Osteocyte (in vitro differentiated cells): ENCODE results near the gene IL1R1. TPM values are rescaled to one million over a fixed set of nuclear protein-coding genes. Genes with fewer than 3 reads are reported as not detected.

Source experiments
- DNase-seq: peaks from one replicate; pipeline ENCODE4 v3.0.0; 2021; ENCODE audit warnings: mixed read lengths; ENCODE audit not compliant: unreplicated experiment; ENCODE audit errors: extremely low spot score
- H3K27ac Mint-ChIP-seq: one replicate; pipeline ENCODE4 v1.8.0; 2021; ENCODE audit warnings: mild to moderate bottlenecking, mixed read lengths; ENCODE audit not compliant: unreplicated experiment
- H3K27me3 Mint-ChIP-seq: one replicate; pipeline ENCODE4 v1.8.0; 2021; ENCODE audit warnings: mixed read lengths; ENCODE audit not compliant: unreplicated experiment
- H3K36me3 Mint-ChIP-seq: one replicate; pipeline ENCODE4 v1.8.0; 2021; ENCODE audit warnings: mixed read lengths; ENCODE audit not compliant: unreplicated experiment
- H3K4me1 Mint-ChIP-seq: one replicate; pipeline ENCODE4 v1.8.0; 2021; ENCODE audit warnings: mixed read lengths; ENCODE audit not compliant: unreplicated experiment
- H3K4me3 Mint-ChIP-seq: one replicate; pipeline ENCODE4 v1.8.0; 2021; ENCODE audit warnings: mild to moderate bottlenecking, moderate library complexity, mixed read lengths; ENCODE audit not compliant: unreplicated experiment
- H3K9me3 Mint-ChIP-seq: one replicate; pipeline ENCODE4 v1.8.0; 2021; ENCODE audit warnings: mixed read lengths; ENCODE audit not compliant: unreplicated experiment
- total RNA-seq: library from RNA; stranded (reverse); gene quantifications from 2 replicates; pipeline ENCODE4 v1.2.1, GENCODE V29; 2021
- TF ChIP-seq, protein P1 (sequence below): fragments of 200-600 bp; sonication (generic); IDR thresholded peaks from 2 replicates; pipeline ENCODE4 v1.5.0; 2021; ENCODE audit warnings: antibody characterized with exemption, mild to moderate bottlenecking, moderate library complexity

IL1R1 gene
- total RNA-seq, 1 donor from 2014 or later, result 59.8 TPM

DNA sequence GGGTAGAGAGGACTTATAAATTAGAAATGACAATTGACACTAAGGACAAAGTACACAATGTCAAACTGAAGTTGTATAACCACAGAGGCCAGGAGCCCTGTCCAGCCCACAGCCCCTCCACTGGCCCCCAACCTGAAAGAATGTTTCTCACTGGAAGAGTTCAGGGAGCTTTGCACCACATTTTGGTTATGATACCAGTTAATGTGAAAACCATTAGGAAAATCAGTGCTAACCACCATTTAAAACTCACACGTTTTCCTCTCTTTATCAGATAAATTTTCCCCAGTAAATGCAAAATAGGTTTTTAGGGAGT, 38.1 kb downstream of the IL1R1 start:
- DNase-seq, result no peak
- peaks cover 30% of the 10 kb centered on the region for H3K36me3 Mint-ChIP-seq
- H3K9me3 Mint-ChIP-seq, result no peaks in the 10 kb centered on the region
- TF ChIP-seq, protein P1, sequence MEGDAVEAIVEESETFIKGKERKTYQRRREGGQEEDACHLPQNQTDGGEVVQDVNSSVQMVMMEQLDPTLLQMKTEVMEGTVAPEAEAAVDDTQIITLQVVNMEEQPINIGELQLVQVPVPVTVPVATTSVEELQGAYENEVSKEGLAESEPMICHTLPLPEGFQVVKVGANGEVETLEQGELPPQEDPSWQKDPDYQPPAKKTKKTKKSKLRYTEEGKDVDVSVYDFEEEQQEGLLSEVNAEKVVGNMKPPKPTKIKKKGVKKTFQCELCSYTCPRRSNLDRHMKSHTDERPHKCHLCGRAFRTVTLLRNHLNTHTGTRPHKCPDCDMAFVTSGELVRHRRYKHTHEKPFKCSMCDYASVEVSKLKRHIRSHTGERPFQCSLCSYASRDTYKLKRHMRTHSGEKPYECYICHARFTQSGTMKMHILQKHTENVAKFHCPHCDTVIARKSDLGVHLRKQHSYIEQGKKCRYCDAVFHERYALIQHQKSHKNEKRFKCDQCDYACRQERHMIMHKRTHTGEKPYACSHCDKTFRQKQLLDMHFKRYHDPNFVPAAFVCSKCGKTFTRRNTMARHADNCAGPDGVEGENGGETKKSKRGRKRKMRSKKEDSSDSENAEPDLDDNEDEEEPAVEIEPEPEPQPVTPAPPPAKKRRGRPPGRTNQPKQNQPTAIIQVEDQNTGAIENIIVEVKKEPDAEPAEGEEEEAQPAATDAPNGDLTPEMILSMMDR, result no peak
- no peak overlapping the region for H3K27ac Mint-ChIP-seq
- H3K27me3 Mint-ChIP-seq, result no peaks in the 10 kb centered on the region
- no peak overlapping the region for H3K4me3 Mint-ChIP-seq
- H3K4me1 Mint-ChIP-seq, result peaks cover 5% of the 10 kb centered on the region

DNA sequence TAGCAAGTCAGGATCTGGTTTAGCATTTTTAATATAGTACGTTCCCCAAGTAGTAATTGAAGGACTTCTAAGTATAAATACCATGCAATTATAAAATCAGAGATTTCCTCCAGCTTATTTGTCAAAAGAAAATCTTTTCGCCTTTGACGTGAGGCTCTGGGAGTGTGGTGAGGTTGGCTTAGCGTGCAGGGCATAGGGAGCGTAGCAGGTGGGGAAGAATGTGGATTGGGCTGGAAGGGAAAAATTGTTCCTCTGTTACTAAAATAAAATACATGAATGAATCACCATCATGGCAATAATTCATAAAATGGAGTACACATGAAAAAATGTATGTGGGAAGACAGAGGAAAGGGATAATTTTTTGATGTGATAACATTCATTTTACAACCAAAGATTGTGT, 38.8 kb downstream of the IL1R1 start:
- peaks cover 5% of the 10 kb centered on the region for H3K4me1 Mint-ChIP-seq
- H3K36me3 Mint-ChIP-seq, result peaks cover 23% of the 10 kb centered on the region
- no peaks in the 10 kb centered on the region for H3K9me3 Mint-ChIP-seq
- DNase-seq, result no peak
- no peaks in the 10 kb centered on the region for H3K27me3 Mint-ChIP-seq
- H3K27ac Mint-ChIP-seq, result no peak overlapping the region
- TF ChIP-seq, protein P1, result no peak
- no peak overlapping the region for H3K4me3 Mint-ChIP-seq

DNA sequence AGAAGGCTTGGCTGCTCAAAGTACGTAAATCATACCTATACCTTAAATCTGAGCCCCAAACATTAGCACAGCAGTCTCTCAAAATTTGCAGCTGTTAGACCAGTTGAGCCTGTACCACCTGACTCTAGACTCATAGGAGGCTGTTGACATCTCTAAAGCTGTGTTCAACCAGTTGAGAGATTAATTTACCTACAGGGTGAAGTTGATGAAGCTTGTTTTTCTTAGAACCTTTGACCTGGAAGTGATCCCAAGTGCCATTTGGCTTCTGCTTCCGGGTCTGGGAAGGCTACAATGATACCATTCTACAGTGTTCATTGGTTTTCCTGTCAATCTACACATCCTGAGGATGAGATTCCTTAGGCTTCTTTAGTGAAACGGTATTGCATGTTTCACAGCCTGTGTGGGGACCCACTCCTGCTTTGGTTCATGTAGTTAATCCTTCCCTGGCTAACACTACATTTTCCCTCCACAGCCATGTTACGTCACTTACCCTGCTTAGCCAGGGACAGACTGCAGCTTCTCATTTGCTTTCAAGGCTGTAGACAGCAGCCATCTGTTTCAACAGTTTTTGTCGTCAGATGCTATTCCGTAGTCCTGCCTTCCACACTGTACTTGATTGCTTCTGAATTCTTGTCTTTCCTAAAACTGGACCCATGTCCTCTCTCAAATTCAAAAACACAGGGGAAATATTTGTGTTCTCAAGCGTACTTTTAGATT, 39.5 kb downstream of the IL1R1 start:
- H3K27ac Mint-ChIP-seq, result no peak overlapping the region
- peaks cover 18% of the 10 kb centered on the region for H3K36me3 Mint-ChIP-seq
- no peaks in the 10 kb centered on the region for H3K27me3 Mint-ChIP-seq
- TF ChIP-seq, protein P1, result no peak
- DNase-seq, result no peak
- H3K9me3 Mint-ChIP-seq, result no peaks in the 10 kb centered on the region
- peaks cover 5% of the 10 kb centered on the region for H3K4me1 Mint-ChIP-seq
- H3K4me3 Mint-ChIP-seq, result no peak overlapping the region

DNA sequence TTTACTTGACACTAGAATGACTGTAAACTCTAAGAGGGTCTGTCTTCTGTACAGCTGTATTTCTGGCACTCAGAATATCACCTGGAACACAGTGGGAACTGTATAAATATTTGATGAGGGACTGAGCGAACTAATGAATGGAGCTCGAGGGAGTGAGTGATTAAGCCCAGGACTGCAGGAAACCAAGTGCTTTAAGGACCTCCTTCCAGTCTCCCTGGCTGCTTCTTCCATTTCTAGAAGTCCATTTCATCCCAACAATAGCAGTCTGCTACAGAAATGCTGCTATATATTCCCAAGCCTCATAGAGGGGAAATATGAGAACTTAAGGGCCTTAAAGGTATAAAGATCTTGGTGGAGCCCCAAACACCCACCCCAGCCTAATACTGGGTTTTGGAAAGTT, 41.5 kb downstream of the IL1R1 start:
- Mint-ChIP-seq H3K4me3 (no peak overlapping the region), H3K27me3 (peaks cover 2% of the 10 kb centered on the region), H3K4me1 (peaks cover 6% of the 10 kb centered on the region), H3K27ac (no peak overlapping the region), H3K9me3 (no peaks in the 10 kb centered on the region), H3K36me3 (peaks cover 3% of the 10 kb centered on the region)
- TF ChIP-seq, protein P1, result no peak
- DNase-seq, result no peak

DNA sequence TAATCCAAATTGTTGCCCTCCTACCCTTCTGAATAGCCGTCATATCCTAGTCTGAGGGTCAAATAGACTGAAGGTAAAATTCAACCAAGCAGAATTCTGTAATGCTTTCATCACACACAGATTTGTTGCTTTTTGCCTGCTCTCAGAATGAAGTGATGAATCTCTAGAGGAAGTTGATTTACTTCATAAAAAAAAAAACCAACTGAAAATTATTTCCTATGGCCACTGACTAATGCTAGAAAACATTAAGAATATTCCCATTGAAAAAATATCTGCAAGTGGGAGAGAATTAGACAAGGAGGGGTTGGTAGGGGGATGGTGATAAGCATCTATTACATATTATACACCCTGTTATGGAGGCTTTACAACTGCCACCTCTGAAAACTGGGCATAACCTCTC, 42.0 kb downstream of the IL1R1 start:
- no peaks in the 10 kb centered on the region for H3K9me3 Mint-ChIP-seq
- peaks cover 2% of the 10 kb centered on the region for H3K36me3 Mint-ChIP-seq
- DNase-seq, result no peak
- H3K27ac Mint-ChIP-seq, result no peak overlapping the region
- TF ChIP-seq, protein P1, result no peak
- H3K4me3 Mint-ChIP-seq, result no peak overlapping the region
- peaks cover 6% of the 10 kb centered on the region for H3K4me1 Mint-ChIP-seq
- H3K27me3 Mint-ChIP-seq, result peaks cover 2% of the 10 kb centered on the region
